ENCODE measurements around the gene RABGAP1L.
A peak's percentile ranks its signal among the peaks of the same experiment; 100 is the strongest.
"Not testable (repeated sequence)": the region's sequence is repeated elsewhere in the genome, so short reads cannot be mapped to it uniquely, and the experiment has no call there.

The RABGAP1L gene

DNA sequence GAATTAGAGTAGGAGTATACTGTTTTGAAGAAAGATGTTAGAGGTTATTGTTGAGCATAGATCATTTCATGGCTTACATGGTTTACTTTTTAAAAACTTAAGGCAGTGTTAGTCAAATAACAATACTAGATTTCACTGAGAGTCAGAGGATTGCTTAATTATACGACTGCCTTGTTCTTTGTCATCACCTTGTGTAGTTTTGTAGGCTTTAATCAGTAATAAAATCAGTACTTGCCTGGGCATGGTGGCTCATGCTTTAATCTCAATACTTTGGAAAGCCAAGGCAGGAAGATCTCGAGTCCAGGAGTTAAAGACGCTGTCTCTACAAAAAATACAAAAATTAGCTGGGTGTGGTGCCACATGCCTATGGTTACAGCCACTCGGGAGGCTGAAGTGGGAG lies 247.1 kb downstream of the RABGAP1L start:
- H3K36me3 ChIP-seq (ENCODE audit: insufficient read depth, low read length): no peaks in the 10 kb centered on the region
- no peaks in the 10 kb centered on the region for H3K27me3 ChIP-seq (ENCODE audit: insufficient read depth, low read length)

DNA sequence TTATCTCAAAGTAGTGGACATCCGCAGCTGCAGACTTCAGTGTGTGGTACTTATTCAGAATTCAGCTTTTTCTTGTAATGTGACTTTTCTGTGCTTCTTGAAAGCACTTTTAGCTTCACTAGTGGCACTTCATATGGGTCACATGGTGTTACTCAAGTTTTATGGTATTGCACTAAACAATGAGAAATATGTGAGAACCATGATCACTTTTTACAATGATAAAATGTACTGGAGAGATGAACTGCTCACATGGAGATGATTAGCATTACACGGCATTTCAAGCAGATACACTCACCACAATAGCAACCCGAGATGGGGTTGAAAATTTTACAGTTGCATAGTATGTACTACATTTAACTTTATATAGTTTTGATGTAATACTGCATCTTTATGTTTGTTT lies 248.3 kb downstream of the RABGAP1L start:
- Histone ChIP-seq H3K4me3 (ENCODE audit: low read length) (no peak overlapping the region), H3K9me3 (ENCODE audit: low read length) (no peaks in the 10 kb centered on the region), H3K27me3 (ENCODE audit: insufficient read depth, low read length) (no peaks in the 10 kb centered on the region), H3K4me1 (ENCODE audit: insufficient read depth, low read length) (no peaks in the 10 kb centered on the region), H3K36me3 (ENCODE audit: insufficient read depth, low read length) (no peaks in the 10 kb centered on the region), H2AFZ (ENCODE audit: low read depth, low read length) (no peak overlapping the region)

More for the DNA sequence above, 247.1 kb downstream of the RABGAP1L start:
- H3K9me3 ChIP-seq (ENCODE audit: low read length): no peaks in the 10 kb centered on the region
- H3K4me1 ChIP-seq (ENCODE audit: insufficient read depth, low read length): no peaks in the 10 kb centered on the region
- H2AFZ ChIP-seq (ENCODE audit: low read depth, low read length): no peak overlapping the region
- no peak overlapping the region for H3K4me3 ChIP-seq (ENCODE audit: low read length)

DNA sequence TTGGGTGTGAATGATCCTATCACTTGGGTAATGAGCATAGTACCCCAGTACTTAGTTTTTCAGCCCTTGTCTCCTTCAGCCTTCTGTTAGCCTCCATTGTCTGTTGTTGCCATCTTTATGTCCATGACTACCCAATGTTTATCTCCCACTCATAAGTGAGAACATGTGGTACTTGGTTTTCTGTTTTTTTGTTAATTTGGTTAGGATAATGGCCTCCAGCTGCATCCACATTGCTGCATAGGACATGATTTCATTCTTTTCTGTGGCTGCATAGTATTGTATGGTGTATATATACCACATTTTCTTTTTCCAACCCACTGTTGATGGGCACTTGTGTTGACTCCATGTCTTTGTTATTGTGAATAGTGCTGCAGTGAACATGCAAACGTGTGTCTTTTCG lies 248.8 kb downstream of the RABGAP1L start:
- Histone ChIP-seq H3K27me3 (ENCODE audit: insufficient read depth, low read length) (no peaks in the 10 kb centered on the region), H3K9me3 (ENCODE audit: low read length) (no peaks in the 10 kb centered on the region), H2AFZ (ENCODE audit: low read depth, low read length) (no peak overlapping the region), H3K4me1 (ENCODE audit: insufficient read depth, low read length) (no peaks in the 10 kb centered on the region), H3K4me3 (ENCODE audit: low read length) (no peak overlapping the region), H3K36me3 (ENCODE audit: insufficient read depth, low read length) (no peaks in the 10 kb centered on the region)

DNA sequence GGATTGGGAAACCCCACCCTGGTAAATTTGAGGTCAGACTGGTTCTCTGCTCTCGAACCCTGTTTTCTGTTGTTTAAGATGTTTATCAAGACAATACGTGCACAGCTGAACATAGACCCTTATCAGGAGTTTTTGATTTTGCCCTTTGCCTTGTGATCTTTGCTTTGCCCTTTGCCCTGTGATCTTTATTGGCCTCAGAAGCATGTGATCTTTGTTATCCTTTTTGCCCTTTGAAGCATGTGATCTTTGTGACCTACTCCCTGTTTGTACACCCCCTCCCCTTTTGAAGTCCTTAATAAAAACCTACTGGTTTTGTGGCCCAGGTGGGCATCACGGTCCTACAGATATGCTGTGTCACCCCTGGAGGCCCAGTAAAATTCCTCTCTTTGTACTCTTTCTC lies 250.5 kb downstream of the RABGAP1L start:
- H3K9me3 ChIP-seq (ENCODE audit: low read length); H3K4me1 ChIP-seq (ENCODE audit: insufficient read depth, low read length); H3K36me3 ChIP-seq (ENCODE audit: insufficient read depth, low read length); H3K27me3 ChIP-seq (ENCODE audit: insufficient read depth, low read length); H2AFZ ChIP-seq (ENCODE audit: low read depth, low read length); H3K4me3 ChIP-seq (ENCODE audit: low read length): not testable (repeated sequence)

DNA sequence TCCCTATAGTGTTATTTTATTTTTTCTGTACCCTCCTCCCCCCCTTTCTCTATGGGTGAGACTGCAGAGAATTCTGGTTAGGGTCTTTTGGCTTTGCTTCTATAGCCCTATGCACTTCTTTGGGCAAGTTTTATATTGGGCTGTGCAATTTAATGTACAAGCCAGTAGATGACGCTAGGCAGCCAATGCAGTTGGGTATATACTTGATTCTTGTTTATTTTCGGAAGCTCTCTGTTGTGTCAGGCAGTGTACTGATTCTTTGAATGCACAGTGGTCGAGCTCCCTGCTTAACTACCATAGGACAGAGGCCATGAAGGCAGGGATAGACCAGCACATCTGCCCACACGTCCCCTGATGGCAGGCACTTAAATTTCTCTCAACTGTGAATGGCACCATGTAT lies 254.3 kb downstream of the RABGAP1L start:
- Histone ChIP-seq H3K4me3 (ENCODE audit: low read length) (no peak overlapping the region), H2AFZ (ENCODE audit: low read depth, low read length) (no peak overlapping the region)

DNA sequence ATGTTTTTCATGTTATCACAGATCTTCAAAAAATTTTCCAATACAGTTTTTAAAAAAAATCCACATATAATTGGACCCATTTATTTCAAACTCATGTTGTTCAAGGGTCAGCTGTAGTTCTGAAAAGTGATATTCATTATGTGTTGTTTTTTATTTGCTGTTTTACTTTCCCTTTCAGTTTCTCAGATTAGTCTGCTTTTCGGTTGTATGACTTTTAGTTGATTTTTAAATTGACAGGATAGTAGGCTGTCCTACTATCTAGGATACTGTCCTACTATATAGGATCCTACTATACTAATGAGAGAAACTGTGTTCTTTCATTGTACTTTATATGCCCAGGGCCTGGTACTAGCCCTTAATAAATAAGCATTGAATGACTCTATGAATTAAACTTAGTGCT lies 254.9 kb downstream of the RABGAP1L start:
- Histone ChIP-seq H3K4me1 (ENCODE audit: insufficient read depth, low read length) (no peaks in the 10 kb centered on the region), H3K4me3 (ENCODE audit: low read length) (no peak overlapping the region), H2AFZ (ENCODE audit: low read depth, low read length) (no peak overlapping the region), H3K9me3 (ENCODE audit: low read length) (no peaks in the 10 kb centered on the region), H3K27me3 (ENCODE audit: insufficient read depth, low read length) (no peaks in the 10 kb centered on the region), H3K36me3 (ENCODE audit: insufficient read depth, low read length) (no peaks in the 10 kb centered on the region)

More for the DNA sequence above, 254.3 kb downstream of the RABGAP1L start:
- H3K27me3 ChIP-seq (ENCODE audit: insufficient read depth, low read length): no peaks in the 10 kb centered on the region
- no peaks in the 10 kb centered on the region for H3K4me1 ChIP-seq (ENCODE audit: insufficient read depth, low read length)
- H3K36me3 ChIP-seq (ENCODE audit: insufficient read depth, low read length): no peaks in the 10 kb centered on the region
- H3K9me3 ChIP-seq (ENCODE audit: low read length): no peaks in the 10 kb centered on the region

DNA sequence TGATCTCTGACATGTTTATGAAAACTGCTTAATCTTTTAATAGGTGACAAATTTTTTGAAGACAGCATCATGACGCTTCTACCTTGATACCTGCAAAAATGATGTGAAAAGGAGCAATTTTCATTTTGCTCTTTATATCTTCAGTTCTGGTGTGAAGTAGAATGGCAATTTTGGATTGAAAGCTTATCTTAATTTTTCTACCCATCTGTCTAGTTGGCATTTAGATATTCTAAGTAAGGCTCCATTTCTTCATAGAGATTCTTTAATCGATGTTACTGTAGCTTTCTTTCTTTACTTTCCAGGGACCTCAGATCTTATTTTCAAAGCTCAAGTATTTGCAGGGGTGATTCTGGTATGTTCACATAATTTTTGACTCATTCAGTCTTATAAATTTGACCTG lies 256.2 kb downstream of the RABGAP1L start:
- Histone ChIP-seq H3K4me1 (ENCODE audit: insufficient read depth, low read length) (no peaks in the 10 kb centered on the region), H2AFZ (ENCODE audit: low read depth, low read length) (no peak overlapping the region), H3K27me3 (ENCODE audit: insufficient read depth, low read length) (no peaks in the 10 kb centered on the region), H3K4me3 (ENCODE audit: low read length) (no peak overlapping the region), H3K36me3 (ENCODE audit: insufficient read depth, low read length) (no peaks in the 10 kb centered on the region), H3K9me3 (ENCODE audit: low read length) (no peaks in the 10 kb centered on the region)

DNA sequence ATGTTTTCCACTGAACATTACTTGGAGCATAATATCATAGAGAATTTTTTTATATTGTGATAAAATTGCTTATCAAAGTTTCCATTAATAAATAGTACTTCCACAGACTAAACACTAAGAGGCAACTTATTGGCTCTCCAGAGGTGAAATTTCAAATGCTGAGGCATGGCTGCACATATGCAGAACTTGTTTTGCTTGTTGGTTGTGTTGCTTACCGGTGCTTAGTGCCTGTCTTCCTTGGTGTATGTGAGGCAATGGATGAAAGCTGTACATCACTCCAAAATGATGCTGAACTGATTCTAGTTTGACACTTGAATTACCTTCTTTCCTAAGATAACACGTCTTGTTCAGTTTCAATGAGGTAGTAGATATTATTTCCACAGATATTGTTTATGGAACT lies 258.6 kb downstream of the RABGAP1L start:
- Histone ChIP-seq H3K9me3 (ENCODE audit: low read length) (no peaks in the 10 kb centered on the region), H2AFZ (ENCODE audit: low read depth, low read length) (no peak overlapping the region), H3K36me3 (ENCODE audit: insufficient read depth, low read length) (no peaks in the 10 kb centered on the region), H3K4me1 (ENCODE audit: insufficient read depth, low read length) (no peaks in the 10 kb centered on the region), H3K27me3 (ENCODE audit: insufficient read depth, low read length) (no peaks in the 10 kb centered on the region), H3K4me3 (ENCODE audit: low read length) (no peak overlapping the region)

DNA sequence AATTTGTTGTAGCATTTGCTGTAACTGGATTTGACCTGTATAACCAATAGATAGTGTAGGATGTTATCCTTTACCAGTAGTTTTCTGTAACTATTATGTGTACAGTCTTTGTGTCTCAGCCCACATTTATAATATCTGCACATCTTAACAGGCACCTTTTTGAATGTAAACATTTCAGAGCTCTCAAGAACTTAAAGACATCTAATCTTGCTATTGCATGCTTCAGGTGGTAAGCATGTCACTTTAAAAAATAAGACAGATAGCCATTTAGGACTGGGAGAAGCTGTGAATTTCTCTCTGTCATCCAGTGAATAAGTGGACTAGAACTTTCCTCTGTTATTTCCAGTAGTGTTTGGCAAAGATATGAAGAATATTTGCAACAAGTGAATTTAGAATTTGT lies 265.8 kb downstream of the RABGAP1L start:
- H3K4me1 ChIP-seq (ENCODE audit: insufficient read depth, low read length): no peaks in the 10 kb centered on the region
- no peaks in the 10 kb centered on the region for H3K36me3 ChIP-seq (ENCODE audit: insufficient read depth, low read length)
- no peak overlapping the region for H2AFZ ChIP-seq (ENCODE audit: low read depth, low read length)
- H3K4me3 ChIP-seq (ENCODE audit: low read length): no peak overlapping the region
- no peaks in the 10 kb centered on the region for H3K27me3 ChIP-seq (ENCODE audit: insufficient read depth, low read length)
- H3K9me3 ChIP-seq (ENCODE audit: low read length): no peaks in the 10 kb centered on the region

DNA sequence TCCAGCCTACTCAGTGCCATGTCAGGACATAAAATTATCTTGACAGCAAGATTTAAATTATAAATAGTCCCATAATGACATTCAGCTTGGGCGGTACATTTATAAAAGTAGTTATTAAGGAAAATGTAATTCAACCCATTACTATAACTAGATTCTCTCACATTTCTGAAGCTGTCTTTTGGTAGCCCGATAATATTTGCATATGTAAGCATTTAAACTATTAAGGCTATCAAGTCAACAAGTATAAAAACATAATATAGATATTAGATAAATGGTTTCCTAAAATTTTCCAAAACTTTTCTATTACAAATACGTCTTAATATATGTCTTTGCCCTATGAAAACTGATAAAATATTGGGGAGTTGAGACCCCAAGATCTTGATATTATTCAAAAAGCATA lies 266.8 kb downstream of the RABGAP1L start:
- Histone ChIP-seq H2AFZ (ENCODE audit: low read depth, low read length) (no peak overlapping the region), H3K4me1 (ENCODE audit: insufficient read depth, low read length) (no peaks in the 10 kb centered on the region), H3K27me3 (ENCODE audit: insufficient read depth, low read length) (no peaks in the 10 kb centered on the region), H3K36me3 (ENCODE audit: insufficient read depth, low read length) (no peaks in the 10 kb centered on the region), H3K4me3 (ENCODE audit: low read length) (no peak overlapping the region), H3K9me3 (ENCODE audit: low read length) (no peaks in the 10 kb centered on the region)

DNA sequence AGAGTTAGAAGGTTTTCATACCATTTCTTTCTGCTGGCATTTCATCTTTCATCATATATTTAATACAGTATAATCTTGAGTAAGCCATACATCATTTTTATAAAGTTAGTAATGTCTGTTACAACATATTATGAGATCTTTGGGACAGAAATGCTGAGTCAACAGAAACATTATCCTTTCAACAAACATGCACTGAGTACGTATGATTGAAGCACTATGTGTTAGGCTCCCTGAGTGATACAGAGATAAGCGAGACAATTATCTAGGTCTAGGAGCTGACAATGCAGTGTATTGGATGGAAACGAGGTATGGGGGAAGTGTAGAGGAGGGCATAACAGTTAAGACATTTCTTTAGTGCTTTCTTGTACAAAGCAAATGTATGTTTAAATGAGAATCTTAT lies 268.7 kb downstream of the RABGAP1L start:
- H2AFZ ChIP-seq (ENCODE audit: low read depth, low read length): no peak overlapping the region
- H3K27me3 ChIP-seq (ENCODE audit: insufficient read depth, low read length): no peaks in the 10 kb centered on the region
- no peak overlapping the region for H3K4me3 ChIP-seq (ENCODE audit: low read length)
- H3K36me3 ChIP-seq (ENCODE audit: insufficient read depth, low read length): no peaks in the 10 kb centered on the region
- H3K9me3 ChIP-seq (ENCODE audit: low read length): no peaks in the 10 kb centered on the region
- no peaks in the 10 kb centered on the region for H3K4me1 ChIP-seq (ENCODE audit: insufficient read depth, low read length)

DNA sequence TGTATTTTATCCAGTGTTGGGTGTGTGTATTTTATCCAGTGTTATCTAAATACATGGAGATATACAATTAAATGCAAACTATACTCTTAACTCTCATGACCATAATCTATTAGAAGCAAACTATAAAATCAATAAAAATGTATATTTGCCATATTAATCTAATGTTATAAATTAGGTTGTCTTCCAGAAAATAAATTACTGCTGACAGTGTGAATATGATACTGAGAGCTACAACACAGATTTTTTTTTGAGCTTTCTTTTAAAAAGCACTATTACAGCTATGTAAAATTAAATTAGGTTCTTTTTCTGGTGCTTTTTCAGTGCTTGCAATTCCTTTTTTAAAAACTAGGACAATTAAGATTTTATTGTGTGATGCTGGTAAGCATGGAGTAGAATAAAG lies 269.4 kb downstream of the RABGAP1L start:
- Histone ChIP-seq H2AFZ (ENCODE audit: low read depth, low read length) (no peak overlapping the region), H3K36me3 (ENCODE audit: insufficient read depth, low read length) (no peaks in the 10 kb centered on the region), H3K9me3 (ENCODE audit: low read length) (no peaks in the 10 kb centered on the region), H3K4me3 (ENCODE audit: low read length) (no peak overlapping the region), H3K4me1 (ENCODE audit: insufficient read depth, low read length) (no peaks in the 10 kb centered on the region), H3K27me3 (ENCODE audit: insufficient read depth, low read length) (no peaks in the 10 kb centered on the region)

DNA sequence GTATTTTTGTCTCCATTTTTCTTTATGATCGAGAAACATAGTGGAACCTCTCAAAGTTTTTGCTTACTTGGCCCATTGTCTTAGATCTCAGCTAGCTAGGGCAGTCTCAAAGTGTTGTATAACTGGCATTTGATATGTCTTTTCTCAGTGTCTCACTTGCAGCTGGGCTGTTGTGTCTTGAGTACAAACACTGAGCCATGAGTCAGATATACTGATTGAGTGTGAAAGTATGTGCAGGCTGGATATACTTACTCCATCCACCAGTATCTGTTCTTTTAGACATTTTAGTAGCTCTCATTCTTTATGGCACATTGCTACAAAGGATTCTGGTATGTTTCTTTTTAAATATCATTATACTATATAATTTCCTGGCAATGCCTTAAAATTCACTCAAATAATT lies 274.1 kb downstream of the RABGAP1L start:
- Histone ChIP-seq H3K27me3 (ENCODE audit: insufficient read depth, low read length) (no peaks in the 10 kb centered on the region), H2AFZ (ENCODE audit: low read depth, low read length) (no peak overlapping the region), H3K9me3 (ENCODE audit: low read length) (no peaks in the 10 kb centered on the region), H3K4me1 (ENCODE audit: insufficient read depth, low read length) (no peaks in the 10 kb centered on the region), H3K36me3 (ENCODE audit: insufficient read depth, low read length) (no peaks in the 10 kb centered on the region), H3K4me3 (ENCODE audit: low read length) (no peak overlapping the region)

DNA sequence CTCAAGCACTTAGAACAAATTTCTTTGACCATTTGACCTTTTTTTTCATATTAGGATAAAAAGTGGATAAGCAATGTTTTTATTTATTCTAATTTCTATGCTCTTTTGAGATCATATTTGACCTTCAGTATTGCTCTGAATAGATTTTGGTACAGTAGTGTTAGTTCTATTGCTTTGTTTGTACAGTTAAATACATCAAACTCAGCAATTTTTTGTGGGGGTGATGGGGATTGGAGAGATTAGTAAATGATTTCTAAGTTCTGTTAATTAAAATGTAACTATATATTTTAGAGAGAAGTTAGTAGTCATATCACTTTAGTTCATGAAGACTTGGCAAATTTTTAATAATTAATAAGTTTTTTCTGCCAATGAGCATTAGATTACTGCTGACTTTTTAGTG lies 286.0 kb downstream of the RABGAP1L start:
- Histone ChIP-seq H3K4me1 (ENCODE audit: insufficient read depth, low read length) (peaks cover 3% of the 10 kb centered on the region), H3K4me3 (ENCODE audit: low read length) (no peak overlapping the region), H3K36me3 (ENCODE audit: insufficient read depth, low read length) (no peaks in the 10 kb centered on the region), H2AFZ (ENCODE audit: low read depth, low read length) (peak overlapping the region; percentile 18), H3K9me3 (ENCODE audit: low read length) (no peaks in the 10 kb centered on the region), H3K27me3 (ENCODE audit: insufficient read depth, low read length) (no peaks in the 10 kb centered on the region)

Measured in neuron (in vitro differentiated cells).